HG03139 (cell line): Measurements from ENCODE around the gene MLST8.
"Not testable (repeated sequence)": the region's sequence is repeated elsewhere in the genome, so short reads cannot be mapped to it uniquely, and the experiment has no call there.

Source experiments
- ATAC-seq: cut with Tn5 transposase; IDR thresholded peaks from one replicate; pipeline ENCODE4 v1.9.1; 2021; ENCODE audit not compliant: unreplicated experiment

Gene MLST8

GRCh38 chr16:2189252-2189893 lies 15.9 kb upstream of the MLST8 start:
- ATAC-seq, result no peak

GRCh38 chr16:2190002-2190658 lies 15.1 kb upstream of the MLST8 start:
- ATAC-seq, result no peak

GRCh38 chr16:2190659-2191445 lies 14.4 kb upstream of the MLST8 start:
- no peak for ATAC-seq

DNA sequence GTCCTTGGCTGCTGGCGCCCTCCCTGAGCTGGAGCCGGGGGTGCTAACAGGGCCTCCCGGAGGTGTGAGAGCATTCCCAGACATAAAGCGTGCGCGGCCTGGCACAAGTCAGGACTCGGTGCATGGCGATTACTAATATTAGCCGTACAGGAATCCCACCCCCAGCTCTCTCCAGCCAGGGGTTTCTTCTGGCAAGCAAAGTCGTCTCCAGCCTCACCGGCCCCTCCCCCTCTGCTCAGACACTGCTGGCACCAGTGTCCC lies 13.9 kb upstream of the MLST8 start:
- ATAC-seq, result no peak

DNA sequence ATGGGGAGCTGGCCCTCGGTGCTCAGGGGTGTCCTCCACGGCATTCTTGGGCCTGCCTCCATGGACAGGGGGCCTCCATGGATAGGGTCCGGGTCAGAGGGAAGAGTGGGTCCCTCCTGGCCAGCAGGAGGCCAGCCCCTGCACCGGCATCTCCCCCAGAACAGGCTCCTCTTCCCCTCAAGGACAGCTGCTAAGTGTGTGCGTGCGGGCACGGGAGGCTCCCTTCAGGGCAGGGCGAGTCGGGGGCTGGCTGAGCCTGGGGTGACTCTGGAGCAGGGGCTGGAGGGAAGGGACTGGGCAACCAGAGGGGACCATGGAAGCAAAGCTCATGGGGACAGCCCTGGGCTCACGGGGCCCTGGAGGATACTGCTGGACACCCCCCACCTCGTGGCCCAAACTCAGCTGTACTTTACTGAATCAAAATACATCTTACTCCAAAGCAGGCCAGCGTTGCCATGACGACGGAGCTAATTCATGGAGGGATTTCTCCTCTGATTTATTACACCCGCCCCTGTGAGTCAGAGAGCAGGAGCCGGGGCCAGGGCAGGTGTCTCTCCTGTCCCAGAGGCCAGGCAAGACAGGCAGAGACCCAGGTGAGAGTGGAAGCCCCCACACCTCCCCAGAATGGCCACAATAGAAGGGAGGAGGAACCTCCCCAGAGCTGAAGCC lies 11.0 kb upstream of the MLST8 start:
- ATAC-seq, result no peak

DNA sequence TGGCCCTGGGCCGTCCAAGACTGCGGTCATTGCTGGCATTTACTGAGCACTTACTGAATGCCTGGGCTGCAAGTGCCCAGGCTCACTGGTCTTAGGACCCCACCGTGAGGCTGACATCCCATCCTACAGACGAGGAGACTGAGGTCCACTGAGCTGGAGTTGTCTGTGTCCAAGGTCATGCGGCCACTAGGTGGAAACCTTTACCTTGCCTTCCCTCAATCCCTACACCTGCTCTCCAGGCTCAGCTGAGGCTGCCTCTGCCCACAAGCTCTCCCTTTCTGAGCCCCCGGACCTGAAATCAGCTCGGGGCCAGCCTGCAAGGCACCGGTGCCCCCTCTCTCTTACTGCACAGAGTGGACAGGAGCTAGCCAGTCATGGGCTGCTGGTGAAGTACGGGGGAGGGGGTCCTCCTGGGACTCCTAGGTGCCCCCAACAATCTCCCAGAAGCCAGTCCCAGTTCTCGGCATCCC lies 10.4 kb upstream of the MLST8 start:
- ATAC-seq, result no peak

GRCh38 chr16:2195322-2196161 lies 9.7 kb upstream of the MLST8 start:
- no peak for ATAC-seq

- ATAC-seq, result no peak
These were observed 8.9 kb upstream of the MLST8 start, which contains the start of gene CASKIN1 for GRCh38 chr16:2196162-2196980. Gene CASKIN1, minus strand, starts transcription at chr16:2196605. Its CDS starts 173 bp downstream, at chr16:2196432.

DNA sequence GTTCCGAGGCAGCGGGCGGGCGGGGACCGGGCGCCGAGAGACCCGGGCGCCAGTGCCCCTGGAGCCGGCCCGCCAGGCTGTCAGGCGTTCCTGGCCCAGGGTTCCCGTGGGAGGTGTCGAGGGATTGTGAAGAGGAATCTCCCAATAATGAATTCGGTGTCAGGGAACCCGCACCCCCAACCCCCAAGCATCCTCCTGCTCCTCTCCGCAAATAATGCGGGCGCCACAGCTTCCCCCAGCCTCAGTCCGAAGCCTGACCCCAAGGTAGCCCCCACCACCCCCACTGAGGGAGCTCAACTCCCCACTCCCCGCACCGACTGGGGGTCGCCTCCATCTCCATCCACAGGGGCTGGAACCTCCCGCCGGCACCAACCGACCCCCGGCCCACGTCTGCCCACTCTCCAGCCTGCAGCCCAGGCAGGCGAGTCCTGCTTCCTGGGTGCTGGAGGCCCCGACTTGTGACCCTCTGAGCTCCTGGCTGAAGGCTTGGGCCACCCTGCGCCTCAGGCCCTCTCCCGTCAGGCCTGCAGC lies 8.2 kb upstream of the MLST8 start:
- no peak for ATAC-seq

- no peak for ATAC-seq
These were observed 7.5 kb upstream of the MLST8 start for GRCh38 chr16:2197765-2198164.

DNA sequence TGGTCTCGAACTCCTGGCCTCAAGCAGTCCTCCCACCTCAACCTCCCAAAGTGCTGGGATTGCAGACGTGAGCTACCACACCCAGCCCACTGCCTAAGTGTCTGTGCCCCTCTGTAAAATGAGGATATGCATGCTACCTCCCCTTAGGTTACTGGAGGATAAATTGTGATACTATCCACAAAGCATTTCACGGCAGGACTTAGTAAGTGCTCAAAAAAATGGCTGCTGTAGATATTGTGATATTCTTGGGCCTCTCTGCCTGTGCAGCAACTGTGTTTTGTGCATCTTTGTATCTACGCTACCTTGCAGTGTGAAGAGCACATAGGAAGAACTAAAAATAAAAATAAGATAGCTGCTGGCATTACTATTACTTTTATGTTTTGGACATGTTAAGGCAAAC lies 7.0 kb upstream of the MLST8 start:
- ATAC-seq, result no peak

GRCh38 chr16:2199095-2199494 lies 6.2 kb upstream of the MLST8 start:
- ATAC-seq, result no peak

DNA sequence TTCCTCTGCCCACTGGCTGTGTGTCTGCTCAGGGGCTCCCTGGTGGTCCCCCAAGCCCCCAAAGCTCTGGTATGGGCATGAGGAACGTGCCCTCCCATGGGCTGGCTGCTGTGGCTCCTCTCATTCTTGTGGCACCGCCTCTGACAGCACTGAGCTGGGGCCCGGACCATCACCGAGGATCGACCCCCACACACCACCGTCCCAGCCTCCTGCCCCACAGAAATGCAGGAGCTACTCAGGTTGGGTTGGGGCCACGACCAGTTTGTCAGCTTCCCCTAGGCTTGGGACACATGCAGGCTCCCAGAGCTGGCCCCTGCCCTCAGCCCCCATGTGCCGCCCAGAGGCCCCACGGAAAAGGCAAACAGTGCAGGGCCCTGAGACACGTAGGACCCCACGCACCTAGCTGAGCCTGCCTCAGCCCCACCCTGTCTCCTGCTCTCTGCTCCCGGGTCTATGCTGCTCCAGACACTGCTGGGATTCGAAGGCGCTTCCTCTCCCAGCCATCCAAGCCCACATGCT lies 5.6 kb upstream of the MLST8 start:
- no peak for ATAC-seq

GRCh38 chr16:2200313-2200712 lies 4.9 kb upstream of the MLST8 start:
- no peak for ATAC-seq

DNA sequence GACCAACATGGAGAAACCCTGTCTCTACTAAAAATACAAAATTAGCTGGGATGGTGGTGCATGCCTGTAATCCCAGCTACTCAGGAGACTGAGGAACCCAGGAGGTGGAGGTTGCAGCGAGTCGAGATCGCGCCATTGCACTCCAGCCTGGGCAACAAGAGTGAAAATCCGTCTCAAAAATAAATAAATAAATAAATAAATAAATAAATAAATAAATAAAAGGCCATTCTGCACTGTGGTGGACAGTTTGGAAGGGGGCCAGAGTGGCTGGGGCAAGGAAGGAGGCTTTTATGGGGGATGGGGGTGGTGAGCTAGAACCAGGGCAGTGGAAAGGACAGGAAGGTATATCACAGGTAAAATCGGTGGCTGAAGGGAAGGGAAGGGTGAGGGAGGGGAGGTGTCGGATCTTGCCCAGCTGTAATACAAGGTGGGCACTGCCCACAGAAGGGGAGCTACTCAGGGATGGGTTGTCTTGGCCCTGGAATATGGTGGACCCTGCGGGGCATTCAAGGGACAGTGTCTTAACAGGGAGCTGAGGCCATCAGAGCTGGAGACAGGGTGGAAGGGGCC lies 2.0 kb upstream of the MLST8 start:
- not testable (repeated sequence) for ATAC-seq

DNA sequence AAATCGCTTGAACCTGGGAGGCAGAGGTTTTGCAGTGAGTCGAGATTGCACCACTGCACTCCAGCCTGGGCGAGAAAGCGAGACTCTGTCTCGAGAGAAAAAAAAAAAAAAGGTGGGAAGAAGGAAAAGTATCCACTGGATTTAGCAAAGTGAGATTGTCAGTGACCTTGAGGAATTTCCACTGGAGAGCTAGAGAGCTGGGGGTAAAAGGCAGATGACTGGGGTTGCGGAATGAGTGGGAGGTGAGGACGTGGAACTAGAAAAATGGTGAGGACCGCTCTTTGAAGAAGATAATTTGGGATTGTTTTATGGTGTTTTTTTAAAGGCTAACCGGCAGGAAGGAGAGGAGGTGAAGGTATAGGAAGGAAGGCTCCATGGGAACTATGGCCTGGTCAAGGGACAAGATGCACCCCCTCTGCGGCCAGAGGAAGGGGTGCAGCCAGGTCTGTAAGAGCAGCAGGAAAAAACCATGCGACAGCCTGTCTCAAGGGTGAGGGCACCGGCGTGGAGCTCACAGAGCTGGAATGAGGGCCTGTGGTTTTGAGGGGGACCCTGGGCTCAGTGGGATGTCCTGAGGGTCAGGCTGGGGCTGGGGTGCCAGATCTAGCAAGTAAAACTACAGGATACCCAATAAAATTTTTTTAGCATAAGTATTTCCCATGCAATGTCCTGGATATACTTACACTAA lies 694 bp upstream of the MLST8 start:
- no peak for ATAC-seq

DNA sequence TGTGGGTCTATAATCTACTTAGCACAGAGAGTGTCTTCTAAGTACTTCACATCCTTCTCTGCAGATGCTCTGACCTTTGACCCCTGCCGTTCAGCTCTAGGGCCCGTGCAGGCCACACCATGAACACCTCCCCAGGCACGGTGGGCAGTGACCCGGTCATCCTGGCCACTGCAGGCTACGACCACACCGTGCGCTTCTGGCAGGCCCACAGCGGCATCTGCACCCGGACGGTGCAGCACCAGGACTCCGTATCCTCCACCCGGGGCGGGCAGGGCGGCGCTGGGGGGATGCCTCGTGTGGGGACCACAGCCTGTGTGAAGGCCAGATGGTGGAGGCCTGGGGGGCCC lies 686 bp downstream of the MLST8 start:
- ATAC-seq, result no peak

GRCh38 chr16:2206420-2206779 lies 1.1 kb downstream of the MLST8 start:
- no peak for ATAC-seq
